Stimulated activated CD4-positive, alpha-beta T cell treated with anti-CD3 and anti-CD28 coated beads, Interleukin-2, amount 100 ng/mL, for 4 hours (primary cell): ENCODE results near the gene GHITM.

Experiments used
- DNase-seq: peaks from one replicate; pipeline ENCODE4 v3.0.0-alpha.2; 2020; ENCODE audit warnings: low read depth

The GHITM gene

GRCh38 chr10:84201244-84201606 is 61.9 kb downstream of the GHITM start:
- DNase-seq = no peak

- no peak for DNase-seq
These were observed 62.4 kb downstream of the GHITM start for GRCh38 chr10:84201682-84202081.

GRCh38 chr10:84202349-84202748 is 63.0 kb downstream of the GHITM start:
- DNase-seq = no peak
